ENCODE results near the gene MAB21L2. TPM values are rescaled to one million over a fixed set of nuclear protein-coding genes. Genes with fewer than 3 reads are reported as not detected.

MAB21L2 gene
- total RNA-seq, 1 donor from 2014 or later: 0.11 TPM

DNA sequence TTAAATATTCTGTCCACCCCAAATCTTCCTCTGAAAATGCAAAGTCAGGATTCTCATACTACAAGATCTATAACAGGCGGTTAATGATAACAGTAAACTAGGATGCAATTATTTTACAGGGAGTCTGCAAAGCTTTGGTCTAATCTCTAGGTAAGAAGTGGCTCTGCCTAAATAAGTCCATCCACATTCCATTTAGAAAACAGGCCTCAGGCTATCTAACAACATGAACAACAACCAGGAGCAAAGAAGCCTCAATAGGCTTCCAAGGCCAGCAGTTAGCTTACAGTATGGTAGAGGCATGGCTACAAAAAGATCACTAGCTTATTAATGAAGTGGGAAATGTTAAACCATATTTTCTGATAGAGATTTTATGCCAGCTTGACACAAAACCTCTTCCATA lies 6.4 kb downstream of the MAB21L2 start:
- no peak overlapping the region for H3K27ac ChIP-seq (replicated peaks)
- TF ChIP-seq, protein P1, sequence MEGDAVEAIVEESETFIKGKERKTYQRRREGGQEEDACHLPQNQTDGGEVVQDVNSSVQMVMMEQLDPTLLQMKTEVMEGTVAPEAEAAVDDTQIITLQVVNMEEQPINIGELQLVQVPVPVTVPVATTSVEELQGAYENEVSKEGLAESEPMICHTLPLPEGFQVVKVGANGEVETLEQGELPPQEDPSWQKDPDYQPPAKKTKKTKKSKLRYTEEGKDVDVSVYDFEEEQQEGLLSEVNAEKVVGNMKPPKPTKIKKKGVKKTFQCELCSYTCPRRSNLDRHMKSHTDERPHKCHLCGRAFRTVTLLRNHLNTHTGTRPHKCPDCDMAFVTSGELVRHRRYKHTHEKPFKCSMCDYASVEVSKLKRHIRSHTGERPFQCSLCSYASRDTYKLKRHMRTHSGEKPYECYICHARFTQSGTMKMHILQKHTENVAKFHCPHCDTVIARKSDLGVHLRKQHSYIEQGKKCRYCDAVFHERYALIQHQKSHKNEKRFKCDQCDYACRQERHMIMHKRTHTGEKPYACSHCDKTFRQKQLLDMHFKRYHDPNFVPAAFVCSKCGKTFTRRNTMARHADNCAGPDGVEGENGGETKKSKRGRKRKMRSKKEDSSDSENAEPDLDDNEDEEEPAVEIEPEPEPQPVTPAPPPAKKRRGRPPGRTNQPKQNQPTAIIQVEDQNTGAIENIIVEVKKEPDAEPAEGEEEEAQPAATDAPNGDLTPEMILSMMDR (IDR thresholded peaks at IDR 0.05; ENCODE audit: borderline replicate concordance): no peak
- intact Hi-C loops (cut with micrococcal nuclease): no loop called here
- peaks cover 1% of the 10 kb centered on the region for H3K27me3 ChIP-seq (ENCODE audit: low read depth)
- H3K4me1 ChIP-seq: peaks cover 9% of the 10 kb centered on the region
- no peaks in the 10 kb centered on the region for H3K9me3 ChIP-seq (replicated peaks)
- H3K36me3 ChIP-seq: peaks cover 8% of the 10 kb centered on the region
- no peak for DNase-seq
- H3K4me3 ChIP-seq: no peak overlapping the region

DNA sequence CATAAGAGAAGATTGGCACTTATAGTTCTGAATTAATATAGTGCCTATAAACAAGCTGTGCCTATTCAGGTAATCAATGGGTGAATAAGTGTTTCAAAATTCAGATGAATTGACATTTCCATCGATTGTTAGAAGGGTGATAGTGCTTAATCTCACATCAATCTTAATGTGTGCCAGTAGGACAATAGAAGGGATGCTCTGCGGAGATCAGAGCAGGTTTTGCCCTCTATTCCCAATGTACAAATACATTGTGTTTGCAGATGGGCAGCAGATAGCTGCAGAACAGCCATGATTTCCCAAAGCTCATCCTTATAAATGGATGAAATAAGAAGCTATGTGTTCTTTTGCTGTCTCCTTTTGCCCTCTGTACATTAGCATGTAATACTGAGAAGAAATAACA lies 7.2 kb downstream of the MAB21L2 start:
- no peak overlapping the region for H3K27ac ChIP-seq (replicated peaks)
- intact Hi-C loops (cut with micrococcal nuclease): no loop called here

DNA sequence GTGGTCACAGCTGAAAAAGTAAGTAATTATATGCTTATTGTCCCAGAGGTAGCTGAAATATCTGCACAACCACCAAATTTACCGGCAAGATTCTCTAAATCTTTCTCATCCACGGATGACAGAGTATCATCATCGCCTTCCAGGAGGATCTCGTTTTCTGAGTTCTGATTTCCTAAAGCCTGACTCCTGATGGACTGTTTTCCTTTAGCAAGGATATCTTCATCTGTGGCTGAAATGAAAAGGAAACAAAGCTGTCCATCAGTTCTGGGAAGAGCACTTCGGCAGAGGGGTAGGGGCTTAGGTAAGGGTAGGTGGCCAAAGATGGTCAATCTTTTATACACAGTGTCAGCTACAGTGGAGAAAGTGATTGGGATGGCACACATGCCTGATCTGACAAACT lies 8.7 kb downstream of the MAB21L2 start:
- H3K9me3 ChIP-seq (replicated peaks): no peaks in the 10 kb centered on the region
- H3K4me1 ChIP-seq: no peaks in the 10 kb centered on the region
- TF ChIP-seq, protein P1 (IDR thresholded peaks at IDR 0.05; ENCODE audit: borderline replicate concordance): no peak
- H3K36me3 ChIP-seq: peaks cover 8% of the 10 kb centered on the region
- DNase-seq: no peak
- no peak overlapping the region for H3K4me3 ChIP-seq
- intact Hi-C loops (cut with micrococcal nuclease): no loop called here
- no peaks in the 10 kb centered on the region for H3K27me3 ChIP-seq (ENCODE audit: low read depth)
- no peak overlapping the region for H3K27ac ChIP-seq (replicated peaks)

More for the DNA sequence above, 7.2 kb downstream of the MAB21L2 start:
- Histone ChIP-seq H3K4me3 (no peak overlapping the region), H3K36me3 (peaks cover 8% of the 10 kb centered on the region), H3K27me3 (ENCODE audit: low read depth) (no peaks in the 10 kb centered on the region), H3K9me3 (replicated peaks) (no peaks in the 10 kb centered on the region), H3K4me1 (peaks cover under 1% of the 10 kb centered on the region)
- TF ChIP-seq, protein P1 (IDR thresholded peaks at IDR 0.05; ENCODE audit: borderline replicate concordance): no peak
- no peak for DNase-seq

DNA sequence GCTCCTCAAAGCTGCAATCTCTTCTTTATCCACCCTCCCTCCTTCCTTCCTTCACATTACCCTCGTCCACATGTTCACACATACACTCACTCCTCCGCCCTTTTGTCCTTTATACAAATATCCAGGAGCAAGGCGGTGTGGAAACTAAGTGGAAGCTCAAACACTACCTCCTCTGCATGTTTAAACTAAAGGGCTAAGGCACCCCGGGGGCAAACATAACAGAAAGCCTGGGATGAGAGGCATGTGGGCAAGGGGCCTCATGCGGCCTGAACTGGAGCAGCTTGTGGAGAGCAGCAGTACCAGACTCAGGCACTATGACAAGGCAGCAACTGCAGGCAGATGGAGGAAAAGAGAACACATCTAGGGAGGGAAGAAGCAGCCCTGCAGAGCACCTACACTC lies 9.5 kb downstream of the MAB21L2 start:
- no peaks in the 10 kb centered on the region for H3K27me3 ChIP-seq (ENCODE audit: low read depth)
- H3K4me3 ChIP-seq: no peak overlapping the region
- H3K9me3 ChIP-seq (replicated peaks): no peaks in the 10 kb centered on the region
- no peaks in the 10 kb centered on the region for H3K4me1 ChIP-seq
- TF ChIP-seq, protein P1 (IDR thresholded peaks at IDR 0.05; ENCODE audit: borderline replicate concordance): no peak
- intact Hi-C loops (cut with micrococcal nuclease): no loop called here
- H3K36me3 ChIP-seq: peaks cover 8% of the 10 kb centered on the region
- DNase-seq: no peak
- no peak overlapping the region for H3K27ac ChIP-seq (replicated peaks)

DNA sequence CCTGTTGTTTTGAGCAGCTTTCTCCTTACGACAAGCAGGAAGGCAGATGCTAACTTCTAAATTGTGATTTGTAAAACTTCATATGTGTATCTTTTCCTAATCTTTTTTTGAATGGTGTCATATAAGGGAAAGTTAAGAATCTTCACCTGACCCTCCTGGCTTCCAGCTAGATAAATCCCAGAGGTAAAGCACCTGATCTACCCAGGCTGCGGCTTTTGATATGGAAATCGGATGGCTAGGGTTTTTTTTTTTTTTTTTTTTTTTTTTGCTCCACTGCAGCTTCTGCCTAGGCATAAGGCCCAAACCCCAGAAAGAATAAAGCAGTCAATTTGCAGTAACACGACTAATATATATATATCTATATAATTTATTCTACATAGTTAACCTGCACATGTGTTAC lies 10.0 kb downstream of the MAB21L2 start:
- no peak for DNase-seq
- intact Hi-C loops (cut with micrococcal nuclease): no loop called here
- no peaks in the 10 kb centered on the region for H3K27me3 ChIP-seq (ENCODE audit: low read depth)
- H3K4me1 ChIP-seq: no peaks in the 10 kb centered on the region
- no peaks in the 10 kb centered on the region for H3K9me3 ChIP-seq (replicated peaks)
- TF ChIP-seq, protein P1 (IDR thresholded peaks at IDR 0.05; ENCODE audit: borderline replicate concordance): no peak
- no peak overlapping the region for H3K27ac ChIP-seq (replicated peaks)
- H3K4me3 ChIP-seq: no peak overlapping the region
- peaks cover 8% of the 10 kb centered on the region for H3K36me3 ChIP-seq

DNA sequence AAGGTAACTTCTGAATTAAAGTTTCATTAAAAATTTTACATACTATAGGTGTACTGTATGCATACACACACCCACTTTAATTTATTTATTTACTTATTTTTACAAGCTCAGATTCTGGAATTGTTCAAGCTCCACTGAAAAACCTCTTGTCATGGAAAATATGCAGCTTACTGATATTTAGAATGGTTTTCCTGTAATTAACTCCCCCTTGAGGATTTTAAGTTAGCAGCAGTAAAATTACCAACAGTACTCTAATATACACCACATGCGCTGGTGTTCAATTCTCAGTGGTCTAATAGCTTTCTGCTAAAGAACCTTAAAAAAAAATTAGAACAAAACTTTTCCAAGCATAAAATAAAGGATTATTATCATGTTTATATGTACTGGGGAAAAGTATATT lies 12.0 kb downstream of the MAB21L2 start:
- peaks cover 8% of the 10 kb centered on the region for H3K36me3 ChIP-seq
- no peak for DNase-seq
- TF ChIP-seq, protein P1 (IDR thresholded peaks at IDR 0.05; ENCODE audit: borderline replicate concordance): peak; percentile 30
- H3K9me3 ChIP-seq (replicated peaks): no peaks in the 10 kb centered on the region
- H3K27me3 ChIP-seq (ENCODE audit: low read depth): no peaks in the 10 kb centered on the region
- H3K4me3 ChIP-seq: no peak overlapping the region
- no peak overlapping the region for H3K27ac ChIP-seq (replicated peaks)
- H3K4me1 ChIP-seq: no peaks in the 10 kb centered on the region
- intact Hi-C loops (cut with micrococcal nuclease): no loop called here
